Right cardiac atrium (tissue), 5 donors: Measurements from ENCODE around the gene PDLIM4. TPM values are rescaled to one million over a fixed set of nuclear protein-coding genes. Genes with fewer than 3 reads are reported as not detected.

Experiments
- ATAC-seq, 2 donors: fragments of 200-7000 bp; cut with Tn5 transposase; one replicate each; pipeline versions ENCODE4 v1.8.0 to v1.9.1; 2020; ENCODE audit warnings: moderate library complexity in 2 of 2, mild to moderate bottlenecking in 1 of 2
- DNase-seq, 3 donors: peaks; one replicate each; pipeline ENCODE4 v3.0.0-alpha.2; 2020
- H3K27ac ChIP-seq: one replicate; pipeline ENCODE4 v1.5.1; 2013; ENCODE audit warnings: mild to moderate bottlenecking, low read length, control low read depth, moderate library complexity
- H3K27me3 ChIP-seq: one replicate; pipeline ENCODE4 v1.6.1; 2013; ENCODE audit not compliant: control insufficient read depth, insufficient read depth
- H3K4me1 ChIP-seq: one replicate; pipeline ENCODE4 v1.6.1; 2013; ENCODE audit warnings: low read length; ENCODE audit not compliant: control insufficient read depth, insufficient read depth
- H3K4me3 ChIP-seq: one replicate; pipeline ENCODE4 v1.5.1; 2013; ENCODE audit warnings: low read length, control low read depth
- H3K9me3 ChIP-seq: one replicate; pipeline ENCODE4 v1.6.1; 2013; ENCODE audit warnings: low read length; ENCODE audit not compliant: control insufficient read depth
- WGBS: extraction: QIAGEN DNeasy Blood & Tissue Kit; methylation state at CpG from one replicate; pipeline ENCODE4 v1.1.7; 2013; 5-methylcytosine and 5-hydroxymethylcytosine counted together
- intact Hi-C, 4 donors: fragments of 100-400 bp; cut with DNase I; formaldehyde crosslinking; loops; one replicate each; pipeline versions ENCODE4 v1.11.0 to v1.14.0; 2022 to 2023
- microRNA-seq, 2 donors: library from miRNA; unstranded; fragments of <30 nt; microRNA quantifications; one replicate each; pipeline ENCODE4 v1.2.0, GENCODE V29; 2020 to 2021
- polyA plus RNA-seq: library from polyadenylated mRNA; stranded (reverse); fragments of 200-250 nt; gene quantifications from one replicate; pipeline ENCODE4 v1.2.3, GENCODE V29; 2013
- total RNA-seq, 4 donors: library from RNA; stranded (reverse); fragmentation: NEBNext Ultra II Directional; extraction: Animal tissue kit (Norgen Biotek cat#: 25700); gene quantifications; one replicate each; pipeline ENCODE4 v1.2.1, GENCODE V29; 2021
- donor health status: healthy with polysubstance abuse.
- donor health status: DM: no; HTN: yes; CAD: no.
- donor health status: DM: no; HTN: no; CAD: no.
- donor health status: DM: no; HTN: yes; CAD: no; lungs with severe emphysema.
- donor health status: DM: yes; HTN: yes; CAD: no.

PDLIM4 gene
- total and polyA plus RNA-seq, 5 donors = 35.0 to 113 (median 50.3) TPM

DNA sequence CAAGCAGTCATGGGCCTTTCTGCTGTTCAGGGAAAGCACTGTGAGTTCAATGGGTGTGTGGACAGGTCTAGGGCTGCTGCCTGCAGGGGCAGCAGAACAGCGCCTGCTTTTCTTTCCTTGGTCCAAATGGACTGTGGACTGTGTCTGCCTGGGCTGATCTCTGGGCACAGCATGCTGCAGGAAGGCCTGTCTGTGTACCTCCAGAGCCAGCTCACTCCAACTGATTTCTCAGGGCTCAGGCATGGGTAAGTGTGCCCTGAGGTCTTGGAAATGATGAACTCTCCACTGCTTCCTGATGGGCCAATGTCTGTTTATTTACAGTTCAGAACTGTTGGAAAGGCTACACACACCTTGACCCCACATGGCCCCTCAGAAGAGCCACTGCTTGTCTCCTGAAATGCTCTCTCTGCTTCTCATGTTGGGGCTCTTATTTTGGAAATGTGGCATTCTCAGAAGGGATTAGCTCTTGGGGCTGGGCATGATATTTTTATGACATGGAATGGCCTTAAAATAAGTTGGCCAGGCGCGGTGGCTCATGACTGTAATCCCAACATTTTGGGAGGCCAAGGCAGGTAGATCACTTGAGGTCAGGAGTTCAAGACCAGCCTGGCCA, 63.7 kb downstream of the PDLIM4 start:
- no peak overlapping the region for H3K4me3 ChIP-seq
- intact Hi-C loops = no loop called here
- H3K4me1 ChIP-seq = peaks cover 1% of the 10 kb centered on the region
- 94% methylated on average over 3 of the region's 3 CpGs for WGBS
- H3K9me3 ChIP-seq = no peaks in the 10 kb centered on the region
- no peak for DNase-seq
- peak; percentile 12 to 13 for ATAC-seq
- no peaks in the 10 kb centered on the region for H3K27me3 ChIP-seq
- H3K27ac ChIP-seq = no peak overlapping the region

- H3K4me3 ChIP-seq = no peak overlapping the region
- intact Hi-C loops = no loop called here
- WGBS = 60% methylated on average over 11 of the region's 11 CpGs
- H3K4me1 ChIP-seq = peaks cover 1% of the 10 kb centered on the region
- DNase-seq (no peak), ATAC-seq (no peak)
- no peak overlapping the region for H3K27ac ChIP-seq
- H3K27me3 ChIP-seq = no peaks in the 10 kb centered on the region
- H3K9me3 ChIP-seq = no peaks in the 10 kb centered on the region
Observed at GRCh38 chr5:132322266-132322665, 64.8 kb downstream of the PDLIM4 start.

Small RNA genes lying within 50 kb of the gene (microRNA-seq; reads per million reads assigned to microRNA genes)
- gene MIR6830 = 0 to 0.42 reads per million in 2 donors

Other genes with a start within 250 kb of the PDLIM4 start
- gene ACSL6, start 246.0 kb upstream of the PDLIM4 start, total RNA-seq = 1 to 10 TPM; 1.7 to 6.7 (median 4.3) TPM
- gene ACSL6, start 246.0 kb upstream of the PDLIM4 start, polyA plus RNA-seq = 2.7 TPM
- not detected for gene IL3, start 197.0 kb upstream of the PDLIM4 start, total RNA-seq
- not detected for gene IL3, start 197.0 kb upstream of the PDLIM4 start, polyA plus RNA-seq
- not detected for gene CSF2, start 183.9 kb upstream of the PDLIM4 start, total RNA-seq
- gene CSF2, start 183.9 kb upstream of the PDLIM4 start, polyA plus RNA-seq = not detected
- 100 to 1,000 TPM in 1 of 4 donors, 10 to 100 TPM in 3; 58.9 to 103 (median 71.8) TPM for gene P4HA2, start 29.8 kb upstream of the PDLIM4 start, total RNA-seq
- 51.9 TPM for gene P4HA2, start 29.8 kb upstream of the PDLIM4 start, polyA plus RNA-seq
- gene SLC22A4, start 36.7 kb downstream of the PDLIM4 start, total RNA-seq = 1 to 10 TPM; 1.9 to 6.5 (median 2.4) TPM
- gene SLC22A4, start 36.7 kb downstream of the PDLIM4 start, polyA plus RNA-seq = 0.86 TPM
- 10 to 100 TPM in 3 of 4 donors, 1 to 10 TPM in 1; 9.3 to 17.5 (median 14.4) TPM for gene SLC22A5, start 112.0 kb downstream of the PDLIM4 start, total RNA-seq
- gene SLC22A5, start 112.0 kb downstream of the PDLIM4 start, polyA plus RNA-seq = 5.7 TPM
- 10 to 100 TPM in 3 of 4 donors, 1 to 10 TPM in 1; 9.4 to 17.9 (median 13.8) TPM for gene IRF1, start 233.1 kb downstream of the PDLIM4 start, total RNA-seq
- 11.7 TPM for gene IRF1, start 233.1 kb downstream of the PDLIM4 start, polyA plus RNA-seq